ENCODE data around the gene ZFP3.
"Not testable (repeated sequence)": the region's sequence is repeated elsewhere in the genome, so short reads cannot be mapped to it uniquely, and the experiment has no call there.

The ZFP3 gene

GRCh38 chr17:5124896-5125295 is 46.6 kb downstream of the ZFP3 start:
- not testable (repeated sequence) for DNase-seq (ENCODE audit: low spot score)

DNA sequence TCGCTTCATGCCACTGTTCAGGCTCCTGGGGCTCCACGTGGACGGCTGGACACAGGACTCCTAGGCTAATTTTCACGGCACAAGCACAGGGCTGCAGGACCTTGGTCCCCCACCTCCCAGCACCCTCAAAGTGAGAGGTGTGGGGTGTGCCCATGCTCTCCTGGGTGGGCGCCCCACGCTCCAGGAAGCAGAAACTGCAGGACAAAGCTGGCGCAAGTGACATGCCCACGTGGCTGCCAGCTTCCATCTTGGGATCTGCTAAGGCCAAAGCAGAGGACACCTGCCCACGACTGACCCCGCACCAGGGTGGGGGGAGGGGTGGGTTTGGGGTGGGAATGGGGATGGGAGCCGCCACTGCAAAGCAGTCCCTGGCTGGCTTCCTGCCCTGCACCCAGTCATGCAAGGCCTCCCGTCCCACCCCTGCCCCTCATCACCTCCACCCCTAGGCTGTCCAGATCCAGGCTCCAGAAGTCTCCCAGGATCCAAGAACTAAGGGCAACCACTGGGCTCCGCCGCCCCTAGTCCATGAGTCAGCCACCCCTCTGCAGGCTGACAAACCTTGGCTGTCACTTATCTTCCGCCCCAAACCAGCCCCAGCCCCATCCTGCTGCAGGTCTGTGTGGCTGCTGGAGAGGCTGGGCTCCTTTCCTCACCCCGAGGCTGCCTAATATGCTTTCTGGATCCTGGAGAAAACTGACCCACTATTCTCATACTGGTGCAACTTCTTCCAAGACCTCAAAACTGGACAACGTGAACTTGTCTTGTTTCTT is 48.6 kb downstream of the ZFP3 start:
- DNase-seq (ENCODE audit: low spot score) = no peak

- DNase-seq (ENCODE audit: low spot score) = no peak
Observed at GRCh38 chr17:5127910-5128309, 49.6 kb downstream of the ZFP3 start.

DNA sequence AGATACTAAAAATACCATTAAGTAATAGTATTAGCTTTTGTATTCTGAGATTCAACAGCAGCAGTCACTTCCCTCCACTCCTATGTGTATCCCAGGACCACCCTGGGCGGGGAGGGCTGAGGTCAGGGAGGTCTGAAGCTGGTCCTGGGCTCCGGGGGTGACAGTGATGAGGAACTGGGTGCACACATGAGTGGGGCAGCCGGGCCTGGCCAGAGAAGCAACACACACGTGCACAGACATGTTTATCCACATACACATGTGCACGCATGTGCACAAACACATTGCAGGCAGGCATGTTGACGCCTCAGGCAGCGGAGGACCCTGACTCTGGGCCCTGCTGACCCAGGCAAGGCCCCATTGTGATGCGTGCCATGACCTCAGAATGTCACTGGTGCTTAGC is 50.1 kb downstream of the ZFP3 start:
- not testable (repeated sequence) for DNase-seq (ENCODE audit: low spot score)

DNA sequence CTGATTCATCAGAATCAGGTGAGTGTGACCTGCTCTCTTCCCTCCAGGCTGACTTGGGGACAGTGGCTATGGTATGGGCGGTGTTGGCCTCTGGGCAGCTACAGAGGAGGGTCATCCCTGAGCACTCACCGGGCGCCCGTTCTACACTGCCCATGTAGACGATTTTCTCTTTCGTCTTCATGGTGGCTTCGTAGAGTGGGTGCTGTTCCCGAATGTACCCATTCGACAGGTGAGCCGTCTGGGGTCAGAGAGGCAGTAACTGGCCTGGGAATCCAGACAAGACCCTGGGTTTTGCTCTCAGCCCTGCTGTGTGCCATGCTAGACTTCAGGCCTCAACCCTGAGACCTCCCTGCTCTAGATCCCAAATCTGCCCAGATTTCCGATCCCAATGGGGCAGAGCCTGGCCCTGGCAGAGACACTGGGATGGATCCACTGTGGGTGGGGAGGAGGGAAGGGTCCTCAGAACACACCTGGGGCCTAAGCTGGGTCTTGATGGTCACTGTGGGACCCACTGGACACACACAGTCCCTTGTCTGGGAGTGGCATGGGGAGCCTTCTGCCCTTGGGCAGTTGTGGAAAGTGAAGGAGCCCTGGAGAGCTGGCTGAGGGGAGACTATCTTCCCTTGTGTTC is 50.8 kb downstream of the ZFP3 start:
- DNase-seq (ENCODE audit: low spot score) = no peak

- not testable (repeated sequence) for DNase-seq (ENCODE audit: low spot score)
Observed at GRCh38 chr17:5129770-5130169, 51.5 kb downstream of the ZFP3 start.

DNA sequence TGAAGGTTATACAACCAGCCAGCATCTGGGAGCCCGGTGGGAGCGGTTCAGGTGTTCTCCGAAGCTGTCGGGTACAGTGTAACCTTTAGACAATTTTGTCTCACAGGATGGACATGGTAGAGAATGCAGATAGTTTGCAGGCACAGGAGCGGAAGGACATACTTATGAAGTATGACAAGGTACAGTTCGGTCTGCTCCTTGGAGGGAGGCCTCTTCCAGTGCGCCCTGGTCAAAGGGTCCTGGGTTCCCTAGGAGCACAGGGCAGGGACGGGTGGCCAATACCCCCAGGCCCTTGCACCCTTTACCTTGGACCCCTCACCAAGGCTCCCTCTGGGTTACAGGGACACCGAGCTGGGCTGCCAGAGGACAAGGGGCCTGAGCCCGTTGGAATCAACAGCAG is 52.0 kb downstream of the ZFP3 start:
- DNase-seq (ENCODE audit: low spot score) = not testable (repeated sequence)

DNA sequence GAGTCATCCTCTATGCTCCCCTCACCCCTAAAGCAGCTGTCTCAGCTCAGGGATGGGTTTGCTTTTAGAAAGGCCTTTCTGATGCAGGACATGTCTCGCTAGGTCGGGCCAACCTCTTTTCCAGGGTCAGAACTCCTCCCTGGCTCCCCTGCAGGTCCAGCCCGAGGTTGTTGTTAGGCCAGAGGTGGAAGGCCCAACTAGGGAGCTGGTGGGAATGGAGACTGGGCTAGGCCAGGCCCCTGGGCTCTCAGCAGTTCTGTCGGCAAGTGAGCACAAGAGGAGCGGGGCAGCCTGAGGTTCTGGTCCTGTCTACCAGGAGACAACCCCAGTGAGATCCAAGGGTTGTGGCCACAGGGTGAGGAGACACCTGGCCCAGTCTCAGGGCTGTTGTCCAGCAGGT is 52.4 kb downstream of the ZFP3 start:
- not testable (repeated sequence) for DNase-seq (ENCODE audit: low spot score)

- DNase-seq (ENCODE audit: low spot score) = no peak
Observed at GRCh38 chr17:5131146-5131715, 53.0 kb downstream of the ZFP3 start.

DNA sequence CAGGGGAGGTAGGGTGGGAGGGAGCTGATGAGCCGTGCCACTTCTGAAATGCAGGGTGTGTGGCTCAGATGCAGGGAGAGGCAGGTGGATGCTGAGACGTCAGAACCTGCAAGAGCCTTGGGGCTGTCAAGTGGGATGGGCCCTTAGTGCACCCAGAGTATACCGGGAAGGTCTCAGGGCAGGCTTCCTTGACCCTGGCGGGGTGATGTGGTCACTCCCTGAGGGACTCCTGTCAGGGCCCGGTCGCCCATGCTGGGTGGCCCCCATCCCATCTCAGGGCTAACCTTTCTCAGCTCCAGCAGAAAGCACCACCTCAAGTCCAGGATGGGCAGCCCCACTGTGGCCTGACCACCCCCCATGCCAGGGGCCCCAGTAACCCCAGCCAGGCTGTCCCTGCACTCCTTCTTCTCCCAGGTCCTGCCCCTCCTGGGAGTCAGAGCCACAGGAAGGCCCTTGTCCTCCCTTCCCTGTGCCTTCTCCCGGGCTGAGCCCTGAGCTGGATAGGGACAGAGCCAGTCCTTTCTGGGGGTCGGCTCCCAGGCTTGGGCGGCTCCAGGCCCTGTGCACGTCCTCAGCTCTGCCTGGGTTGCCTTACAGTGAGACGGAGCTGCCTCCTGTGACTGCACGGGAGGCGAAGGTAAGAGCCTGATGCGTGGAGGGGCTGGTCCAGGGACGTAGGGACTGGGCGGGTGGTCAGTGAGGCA is 53.7 kb downstream of the ZFP3 start:
- not testable (repeated sequence) for DNase-seq (ENCODE audit: low spot score)

DNA sequence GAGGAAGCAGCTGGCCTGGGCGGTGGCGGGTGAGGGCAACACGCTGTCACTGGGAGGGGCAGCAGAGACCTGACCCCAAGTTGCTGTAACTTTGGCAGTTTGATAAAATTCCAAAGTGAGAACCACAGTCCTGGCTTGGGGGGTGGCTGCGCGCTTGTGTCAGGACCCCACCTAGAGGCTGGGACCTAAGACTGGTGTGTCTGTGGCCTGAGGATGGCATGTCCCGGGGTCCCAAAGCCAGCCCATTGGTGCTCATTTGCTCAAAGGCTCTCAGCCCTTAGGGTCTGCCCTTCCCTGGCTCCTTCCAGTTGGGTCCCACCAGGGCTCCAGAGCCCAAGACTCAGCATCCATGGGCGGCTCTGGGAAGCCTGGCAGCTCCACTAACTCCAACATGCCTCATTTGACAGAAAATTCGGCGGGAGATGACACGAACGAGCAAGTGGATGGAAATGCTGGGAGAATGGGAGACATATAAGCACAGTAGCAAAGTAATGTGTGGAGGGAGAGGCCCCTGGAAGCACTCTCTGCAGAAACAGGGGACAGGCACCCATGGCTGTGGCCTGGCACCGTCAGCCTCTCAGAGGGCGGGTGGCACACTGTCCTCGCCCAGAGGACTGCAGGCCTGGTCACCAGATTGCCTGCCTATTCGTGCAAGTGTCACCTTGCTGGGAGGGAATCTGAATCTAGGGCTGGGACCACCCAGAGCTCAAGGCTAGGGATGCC is 54.4 kb downstream of the ZFP3 start:
- peak; percentile 41 for DNase-seq (ENCODE audit: low spot score)

- no peak for DNase-seq (ENCODE audit: low spot score)
Observed at GRCh38 chr17:5133311-5133710, 55.0 kb downstream of the ZFP3 start.

- DNase-seq (ENCODE audit: low spot score) = not testable (repeated sequence)
Observed at GRCh38 chr17:5133961-5134360, 55.7 kb downstream of the ZFP3 start.

DNA sequence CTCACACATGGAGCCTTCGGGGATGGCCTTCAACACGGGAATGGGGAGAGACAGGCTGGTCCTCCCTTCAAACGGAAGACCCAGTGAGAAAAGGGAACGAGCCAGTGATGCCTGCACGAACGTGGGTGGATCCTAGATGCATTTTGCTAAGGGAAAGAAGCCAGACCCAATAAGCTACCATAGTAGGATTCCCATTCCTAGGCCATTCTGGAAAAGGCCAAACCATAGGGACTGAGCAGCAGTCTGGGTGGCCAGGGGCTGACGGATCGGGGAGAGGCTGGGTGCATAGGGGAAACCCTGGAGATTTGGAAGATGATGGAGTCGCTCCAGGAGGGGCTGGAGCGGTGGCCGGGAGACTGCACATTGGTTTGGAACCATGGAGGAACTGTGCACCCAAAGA is 56.3 kb downstream of the ZFP3 start:
- not testable (repeated sequence) for DNase-seq (ENCODE audit: low spot score)

GRCh38 chr17:5135131-5135712 is 57.0 kb downstream of the ZFP3 start:
- not testable (repeated sequence) for DNase-seq (ENCODE audit: low spot score)

GRCh38 chr17:5135726-5136579 is 57.7 kb downstream of the ZFP3 start:
- DNase-seq (ENCODE audit: low spot score) = no peak

DNA sequence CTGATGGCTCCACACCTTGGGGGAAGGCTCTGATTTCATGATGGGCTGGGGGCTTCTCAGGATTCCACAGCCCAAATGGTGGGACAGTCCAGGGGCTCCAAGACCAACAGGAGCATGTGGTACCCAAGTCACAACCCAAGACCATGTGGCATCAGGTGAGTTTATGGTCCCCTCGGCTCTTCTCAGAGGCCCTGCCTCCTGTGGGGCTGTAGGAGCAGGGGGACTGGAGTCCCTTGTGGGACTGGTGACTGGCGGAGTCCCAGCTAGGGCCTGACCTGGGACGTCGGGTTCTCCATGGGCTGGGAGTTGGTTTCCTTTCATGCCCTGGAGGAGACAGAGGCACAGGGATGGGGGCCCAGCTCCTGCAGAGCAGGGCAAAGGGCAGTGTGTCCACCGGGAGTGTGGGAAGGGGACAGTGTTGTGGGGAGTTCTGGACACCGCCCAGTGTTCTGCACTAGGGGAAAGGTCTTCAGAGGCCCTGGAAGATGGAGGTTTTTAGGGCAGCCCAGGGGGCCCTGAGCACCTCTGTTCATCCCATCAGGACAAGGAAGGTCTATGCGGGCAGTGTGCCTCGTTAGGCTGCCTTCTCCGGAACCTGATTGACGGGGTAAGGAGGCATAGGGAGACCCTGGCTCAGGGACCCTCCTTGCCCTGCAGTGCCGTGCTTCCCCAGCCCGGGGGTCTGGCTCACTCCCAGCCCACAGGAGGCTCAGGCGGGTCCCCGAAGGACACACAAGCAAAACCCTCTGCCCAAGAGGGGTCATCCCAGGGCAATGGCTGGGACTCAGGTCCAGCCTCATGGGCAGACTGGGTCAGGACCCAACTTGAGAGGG is 58.5 kb downstream of the ZFP3 start:
- not testable (repeated sequence) for DNase-seq (ENCODE audit: low spot score)

- not testable (repeated sequence) for DNase-seq (ENCODE audit: low spot score)
Observed at GRCh38 chr17:5137511-5138197, 59.4 kb downstream of the ZFP3 start.

DNA sequence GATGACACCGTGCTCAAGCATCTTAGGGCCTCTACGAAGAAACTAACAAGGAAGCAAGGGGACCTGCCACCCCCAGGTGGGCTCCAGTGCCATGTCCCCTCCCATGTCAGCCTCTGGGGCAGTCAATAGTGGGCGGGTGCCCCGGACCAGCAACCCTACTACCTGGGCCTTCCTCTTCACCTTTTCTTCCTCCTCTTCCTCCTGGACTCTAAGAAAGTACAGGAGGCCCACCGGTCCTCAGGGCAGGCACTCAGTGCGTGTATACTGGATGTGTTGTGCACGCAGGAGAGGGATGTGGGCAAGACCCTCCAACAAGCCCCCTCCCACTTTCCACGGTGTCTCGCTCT is 59.9 kb downstream of the ZFP3 start:
- not testable (repeated sequence) for DNase-seq (ENCODE audit: low spot score)
